Common myeloid progenitor, CD34-positive (primary cell): Measurements from ENCODE around the gene EXD3.

Experiments
- CTCF ChIA-PET: fragments of 350-600 bp; sonication (Branson Sonifier 250); formaldehyde crosslinking; loops from one replicate; lab custom pipeline; 2021; ENCODE audit warnings: antibody characterized with exemption; lab: Charles Lee
- POLR2A ChIA-PET: fragments of 350-600 bp; sonication (Branson Sonifier 250); formaldehyde crosslinking; loops from one replicate; lab custom pipeline; 2021; ENCODE audit warnings: antibody characterized with exemption; lab: Charles Lee
- DNase-seq, 3 donors: peaks; one replicate each; pipeline versions ENCODE4 v3.0.0 to v3.0.0-alpha.2; 2013
- H3K27ac ChIP-seq, 2 experiments: 1 replicate in 1 of 2; 2 replicates in 1 of 2; pipeline ENCODE4 v1.7.0; 2013; ENCODE audit warnings: inconsistent platforms in 2 of 2, low read length in 2 of 2, mild to moderate bottlenecking in 2 of 2, low read depth in 1 of 2, moderate library complexity in 1 of 2; ENCODE audit not compliant: severe bottlenecking in 2 of 2, insufficient read depth in 1 of 2, poor library complexity in 1 of 2
- H3K27me3 ChIP-seq, 5 experiments: replicated peaks in 2 of 5; 1 replicate in 3 of 5; 2 replicates in 2 of 5; pipeline versions ENCODE4 v1.6.1 to v1.7.0; 2013; ENCODE audit warnings: low read length in 4 of 5, mild to moderate bottlenecking in 2 of 5, moderate library complexity in 2 of 5, inconsistent platforms in 1 of 5; ENCODE audit not compliant: insufficient read depth in 5 of 5, control insufficient read depth in 4 of 5
- H3K36me3 ChIP-seq, 4 experiments: 1 replicate in 2 of 4; 2 replicates in 2 of 4; pipeline versions ENCODE4 v1.6.1 to v1.7.0; 2013; ENCODE audit warnings: low read length in 3 of 4, control low read depth in 1 of 4, mild to moderate bottlenecking in 1 of 4; ENCODE audit not compliant: control insufficient read depth in 4 of 4, insufficient read depth in 4 of 4
- H3K4me1 ChIP-seq, 4 experiments: 1 replicate in 3 of 4; 2 replicates in 1 of 4; pipeline versions ENCODE4 v1.6.1 to v1.7.1; 2013; ENCODE audit warnings: low read length in 3 of 4, mild to moderate bottlenecking in 3 of 4, control low read depth in 1 of 4, inconsistent platforms in 1 of 4, moderate library complexity in 1 of 4; ENCODE audit not compliant: control insufficient read depth in 4 of 4, insufficient read depth in 4 of 4; ENCODE audit errors: control extremely low read depth in 1 of 4
- H3K4me3 ChIP-seq, 7 experiments: 1 replicate in 4 of 7; 2 replicates in 3 of 7; pipeline versions ENCODE4 v1.5.1 to v1.7.0; 2013; ENCODE audit warnings: mild to moderate bottlenecking in 7 of 7, low read length in 6 of 7, moderate library complexity in 6 of 7, inconsistent platforms in 2 of 7, low read depth in 2 of 7, control low read depth in 1 of 7; ENCODE audit not compliant: insufficient read depth in 4 of 7, control insufficient read depth in 1 of 7; ENCODE audit errors: extremely low read depth in 1 of 7
- H3K9me3 ChIP-seq, 5 experiments: 1 replicate in 4 of 5; 2 replicates in 1 of 5; pipeline versions ENCODE4 v1.6.1 to v1.7.1; 2013; ENCODE audit warnings: low read length in 4 of 5, mild to moderate bottlenecking in 2 of 5, inconsistent platforms in 1 of 5, low read depth in 1 of 5, moderate library complexity in 1 of 5; ENCODE audit not compliant: control insufficient read depth in 4 of 5, insufficient read depth in 2 of 5; ENCODE audit errors: control extremely low read depth in 1 of 5
- WGBS: methylation state at CpG from one replicate; pipeline ENCODE4 v1.1.5; 2013; ENCODE audit not compliant: insufficient coverage; 5-methylcytosine and 5-hydroxymethylcytosine counted together

EXD3 gene

DNA sequence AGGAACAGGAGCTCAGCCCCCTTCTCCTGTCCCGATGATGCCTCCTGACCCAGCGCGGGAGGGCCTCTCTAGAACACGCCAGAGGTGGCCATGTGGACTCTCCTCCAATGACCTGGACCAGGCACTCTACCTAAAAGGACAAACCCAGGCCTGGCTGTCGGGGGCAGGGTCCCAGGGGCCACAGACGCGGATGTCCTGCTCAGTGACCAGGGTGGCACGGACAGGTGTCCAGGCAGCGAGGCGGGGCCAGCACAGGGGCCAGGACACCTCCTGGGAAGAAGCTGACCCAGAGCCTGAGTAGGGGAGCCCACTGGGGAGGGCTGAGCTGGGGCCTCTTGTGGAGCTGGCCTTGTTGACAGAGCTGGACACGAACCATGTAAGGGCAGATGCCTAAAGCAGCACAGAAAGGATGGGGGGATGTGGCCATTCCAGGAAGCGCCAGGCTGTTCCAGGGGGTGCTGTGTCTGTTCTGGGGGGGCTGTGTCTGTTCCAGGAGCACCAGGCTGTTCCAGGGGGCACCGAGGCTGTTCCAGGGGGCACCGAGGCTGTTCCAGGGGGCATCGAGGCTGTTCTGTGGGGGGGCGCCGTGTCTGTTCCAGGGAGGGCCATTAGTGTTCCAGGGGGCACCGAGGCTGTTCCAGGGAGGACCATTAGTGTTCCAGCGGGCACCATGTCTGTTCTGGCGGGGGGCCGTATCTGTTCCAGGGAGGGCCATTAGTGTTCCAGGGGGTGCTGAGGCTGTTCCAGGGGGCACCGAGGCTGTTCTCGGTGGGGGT lies 30.5 kb downstream of the EXD3 start:
- Histone ChIP-seq H3K4me3 (no peak overlapping the region), H3K27me3 (no peaks in the 10 kb centered on the region), H3K9me3 (no peaks in the 10 kb centered on the region), H3K4me1 (peaks cover 0 to 14% (median 10%) of the 10 kb centered on the region in 4 experiments), H3K36me3 (peaks cover 2 to 17% (median 10%) of the 10 kb centered on the region in 4 experiments), H3K27ac (no peak overlapping the region)
- ChIA-PET POLR2A (no interaction called here), CTCF (interaction anchor here (1.2 kb wide), 1 partner anchor 9 kb away, joined by 3 read pairs; no protein-coding TSS in a partner anchor)
- 98% methylated on average over 15 of the region's 23 CpGs for WGBS
- no peak for DNase-seq

DNA sequence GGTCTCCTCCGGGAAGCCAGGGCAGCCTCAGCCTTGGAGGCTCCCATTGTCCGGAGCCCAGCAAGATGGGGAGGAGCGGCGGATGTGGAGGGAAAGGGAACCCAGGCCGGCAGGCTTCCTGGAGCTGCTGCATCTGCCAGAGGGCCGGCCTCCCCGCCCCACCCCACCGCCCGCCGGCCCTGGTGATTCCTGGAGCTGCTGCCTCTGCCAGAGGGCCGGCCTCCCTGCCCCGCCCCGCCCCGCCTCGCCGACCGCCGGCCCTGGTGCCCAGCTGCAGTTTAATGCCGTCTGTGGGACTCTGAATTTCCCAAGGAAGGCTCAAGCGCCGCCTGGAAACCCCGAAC lies 31.6 kb downstream of the EXD3 start:
- WGBS: over 99% methylated on average over 8 of the region's 22 CpGs
- Histone ChIP-seq H3K36me3 (peaks cover 0 to 17% (median 9%) of the 10 kb centered on the region in 4 experiments), H3K9me3 (no peaks in the 10 kb centered on the region), H3K4me3 (no peak overlapping the region), H3K4me1 (peaks cover 0 to 20% (median 16%) of the 10 kb centered on the region in 4 experiments), H3K27ac (no peak overlapping the region), H3K27me3 (no peaks in the 10 kb centered on the region)
- no peak for DNase-seq
- CTCF ChIA-PET: interaction anchor here (1.2 kb wide), 1 partner anchor 8 kb away, joined by 3 read pairs; no protein-coding TSS in a partner anchor
- POLR2A ChIA-PET: no interaction called here

DNA sequence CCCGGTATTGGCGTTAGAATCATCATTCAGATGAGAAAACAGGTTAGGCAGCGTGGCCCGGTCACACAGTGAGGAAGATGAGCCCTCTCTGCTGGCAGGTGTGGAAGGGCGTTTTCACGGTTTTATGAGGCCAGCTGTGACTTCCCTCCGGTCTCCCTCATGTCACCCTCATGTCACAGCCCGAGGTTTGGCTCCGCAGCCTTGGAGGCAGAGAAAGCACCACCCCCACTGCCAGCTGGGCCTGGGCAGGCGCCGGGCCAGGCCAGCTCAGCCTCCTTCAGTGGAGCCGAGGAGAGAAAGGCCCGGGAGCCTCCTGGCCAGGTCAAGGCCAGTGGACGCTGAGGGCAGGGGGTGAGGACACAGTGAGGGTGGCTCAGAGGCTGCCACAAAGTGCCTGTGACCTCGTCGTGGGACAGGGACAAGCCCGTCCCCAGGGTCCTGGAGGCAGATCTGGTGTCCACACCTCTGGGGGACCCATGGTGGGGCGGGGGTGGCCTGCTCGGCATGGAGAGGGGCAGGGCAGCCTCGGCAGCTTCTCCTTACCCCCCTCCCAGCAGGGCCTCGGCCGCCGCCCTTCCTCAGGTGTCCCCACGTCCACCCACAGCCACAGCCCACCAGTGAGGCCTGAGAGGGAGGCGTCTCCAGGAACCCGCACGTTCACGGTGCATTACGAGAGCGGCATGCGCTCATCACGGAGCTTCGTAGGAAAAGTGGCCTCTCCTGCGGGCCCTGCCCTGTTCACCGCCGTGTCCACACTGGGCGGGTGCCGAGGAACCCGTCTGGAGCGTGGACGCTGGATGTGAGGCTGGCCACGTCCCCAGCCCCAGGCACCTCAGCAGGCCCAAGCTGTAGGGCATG lies 32.2 kb downstream of the EXD3 start:
- Histone ChIP-seq H3K4me3 (no peak overlapping the region), H3K4me1 (peaks cover 0 to 20% (median 16%) of the 10 kb centered on the region in 4 experiments), H3K27ac (no peak overlapping the region), H3K36me3 (peaks cover 0 to 17% (median 9%) of the 10 kb centered on the region in 4 experiments), H3K9me3 (no peaks in the 10 kb centered on the region), H3K27me3 (no peaks in the 10 kb centered on the region)
- ChIA-PET POLR2A (no interaction called here), CTCF (interaction anchor here (1.2 kb wide), 1 partner anchor 8 kb away, joined by 3 read pairs; no protein-coding TSS in a partner anchor)
- 85% methylated on average over 24 of the region's 42 CpGs for WGBS
- peak in 1 of 3 donors; percentile 42 for DNase-seq

DNA sequence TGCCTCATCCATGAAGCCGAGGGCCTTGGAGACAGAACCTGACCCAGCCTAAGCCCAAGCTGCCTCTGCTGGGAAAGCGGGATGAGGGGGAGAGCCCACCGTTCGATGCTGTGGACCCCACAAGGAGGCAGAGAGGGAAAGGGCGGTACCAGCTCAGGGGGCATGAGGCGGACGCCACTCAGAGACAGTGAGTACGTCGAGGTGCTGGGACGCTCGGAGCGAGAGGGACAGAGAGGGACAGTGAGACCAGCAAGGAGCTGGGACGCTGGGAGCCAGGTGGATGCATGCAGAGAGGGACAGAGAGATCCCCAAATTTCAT lies 33.6 kb downstream of the EXD3 start:
- WGBS: 97% methylated on average over 11 of the region's 13 CpGs

DNA sequence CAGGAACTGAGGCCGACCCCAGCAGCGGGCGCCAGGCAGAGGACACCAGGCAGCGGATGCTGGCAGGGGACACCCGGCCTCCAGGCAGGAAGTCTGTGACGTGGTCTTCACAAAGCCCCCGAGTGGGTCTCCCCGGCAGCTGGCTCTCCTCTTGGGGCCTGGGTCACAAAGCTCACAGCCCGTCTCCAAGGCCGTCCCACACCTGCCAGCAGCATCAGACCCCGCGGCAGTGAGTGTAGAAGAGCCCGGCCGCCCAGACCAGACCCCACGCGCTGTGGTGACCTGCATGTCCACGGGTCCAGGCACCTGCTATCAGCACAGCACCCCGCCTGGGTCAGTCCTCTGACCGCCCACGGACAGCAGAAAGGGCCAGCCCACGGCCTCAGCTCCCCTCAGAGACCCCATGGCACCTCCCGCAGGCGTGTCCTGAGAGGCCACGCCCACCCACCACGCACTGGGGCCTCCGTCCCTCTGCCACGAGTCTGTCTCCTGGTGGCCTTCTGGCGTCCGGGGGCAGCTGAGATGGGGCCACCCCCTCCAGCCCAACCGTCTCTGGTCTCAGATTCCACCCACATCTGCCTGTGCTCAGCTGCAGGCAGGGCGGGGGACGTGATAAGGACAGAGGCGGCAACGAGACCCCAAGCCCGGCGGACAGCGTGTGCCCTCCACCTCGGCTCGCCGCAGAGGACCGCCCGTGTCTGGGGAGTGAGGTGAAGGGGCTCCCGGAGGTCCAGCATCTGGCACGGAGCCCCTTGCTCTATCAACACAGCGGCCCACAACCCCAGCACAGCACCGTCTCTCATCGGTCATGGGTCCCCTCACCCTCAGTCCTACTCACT lies 34.2 kb downstream of the EXD3 start:
- ChIA-PET POLR2A (no interaction called here), CTCF (interaction anchor here (1.1 kb wide), 1 partner anchor 95 kb away, joined by 3 read pairs; no protein-coding TSS in a partner anchor)
- peaks cover 0 to 17% (median 9%) of the 10 kb centered on the region in 4 experiments for H3K36me3 ChIP-seq
- no peak for DNase-seq
- peaks cover 0 to 23% (median 16%) of the 10 kb centered on the region in 4 experiments for H3K4me1 ChIP-seq
- H3K4me3 ChIP-seq: no peak overlapping the region
- no peaks in the 10 kb centered on the region for H3K9me3 ChIP-seq
- no peaks in the 10 kb centered on the region for H3K27me3 ChIP-seq
- 97% methylated on average over 38 of the region's 47 CpGs for WGBS
- no peak overlapping the region for H3K27ac ChIP-seq

More for the DNA sequence above, 33.6 kb downstream of the EXD3 start:
- no peak for DNase-seq
- ChIA-PET CTCF (interaction anchor here (1.1 kb wide), 1 partner anchor 95 kb away, joined by 3 read pairs; no protein-coding TSS in a partner anchor), POLR2A (no interaction called here)
- no peak overlapping the region for H3K4me3 ChIP-seq
- peaks cover 0 to 17% (median 9%) of the 10 kb centered on the region in 4 experiments for H3K36me3 ChIP-seq
- no peaks in the 10 kb centered on the region for H3K27me3 ChIP-seq
- H3K9me3 ChIP-seq: no peaks in the 10 kb centered on the region
- no peak overlapping the region for H3K27ac ChIP-seq
- H3K4me1 ChIP-seq: peaks cover 0 to 20% (median 16%) of the 10 kb centered on the region in 4 experiments

DNA sequence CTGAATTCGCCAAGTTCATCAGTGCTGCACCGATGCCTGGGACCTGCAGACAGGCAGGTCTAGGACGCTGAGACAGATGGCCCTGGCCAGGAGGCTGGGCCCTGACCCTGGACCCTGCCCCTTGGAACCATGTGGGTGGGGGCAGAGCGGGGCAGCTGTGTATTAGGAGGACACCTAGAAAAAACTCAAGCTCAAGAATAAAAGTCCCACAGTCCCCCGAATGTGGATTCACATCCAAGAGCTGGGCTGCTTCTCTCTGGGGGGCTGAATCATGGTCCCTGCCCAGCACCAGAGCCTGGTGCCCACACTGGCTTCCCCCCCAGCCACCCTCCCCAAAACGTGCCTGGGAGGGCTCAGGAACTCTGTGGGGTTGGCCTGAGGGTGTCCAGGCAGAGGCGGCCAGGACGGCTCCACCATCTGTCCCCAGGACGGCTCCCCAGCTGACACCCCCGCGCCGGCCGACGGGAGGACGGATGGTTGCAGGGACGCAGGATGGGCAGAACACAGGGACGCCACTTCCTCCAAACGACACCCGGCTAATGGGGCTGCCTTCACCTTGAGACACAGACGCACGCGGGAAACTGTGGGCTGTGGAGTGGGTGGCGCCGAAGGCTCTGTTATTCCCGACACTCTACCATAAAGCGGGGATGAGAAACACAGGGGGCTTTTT lies 34.9 kb downstream of the EXD3 start:
- CTCF ChIA-PET: interaction anchor here (0.7 to 1.2 kb wide), 5 partner anchors 10 to 122 kb away, joined by 3 to 4 read pairs (median 3); no protein-coding TSS in a partner anchor

More for the DNA sequence above, 34.9 kb downstream of the EXD3 start:
- Histone ChIP-seq H3K36me3 (peaks cover 0 to 17% (median 6%) of the 10 kb centered on the region in 4 experiments), H3K4me3 (peak overlapping the region in 2 of 7 experiments; percentile 13 to 40), H3K9me3 (no peaks in the 10 kb centered on the region), H3K27ac (no peak overlapping the region), H3K4me1 (peaks cover 0 to 27% (median 20%) of the 10 kb centered on the region in 4 experiments), H3K27me3 (no peaks in the 10 kb centered on the region)
- 92% methylated on average over 23 of the region's 26 CpGs for WGBS
- POLR2A ChIA-PET: interaction anchor here (1.0 kb wide), 1 partner anchor 86 kb away, joined by 4 read pairs; the partner anchor contains the start of gene NRARP
- no peak for DNase-seq
